GM18867 (cell line): Measurements from ENCODE around the gene DCUN1D4.

Experiments used
- ATAC-seq: cut with Tn5 transposase; IDR thresholded peaks from one replicate; pipeline ENCODE4 v1.9.1; 2021; ENCODE audit warnings: mild to moderate bottlenecking, moderate library complexity; ENCODE audit not compliant: unreplicated experiment

DCUN1D4 gene

GRCh38 chr4:51958199-51958968 is 115.4 kb downstream of the DCUN1D4 start:
- no peak for ATAC-seq

- no peak for ATAC-seq
Measured at GRCh38 chr4:51960486-51960885, 117.5 kb downstream of the DCUN1D4 start.

GRCh38 chr4:51963841-51964517 is 121.0 kb downstream of the DCUN1D4 start:
- ATAC-seq: no peak

GRCh38 chr4:51965862-51966261 is 122.9 kb downstream of the DCUN1D4 start:
- no peak for ATAC-seq
